ENCODE data around the gene NKX6-2.
"Not testable (repeated sequence)": the region's sequence is repeated elsewhere in the genome, so short reads cannot be mapped to it uniquely, and the experiment has no call there.

NKX6-2 gene

DNA sequence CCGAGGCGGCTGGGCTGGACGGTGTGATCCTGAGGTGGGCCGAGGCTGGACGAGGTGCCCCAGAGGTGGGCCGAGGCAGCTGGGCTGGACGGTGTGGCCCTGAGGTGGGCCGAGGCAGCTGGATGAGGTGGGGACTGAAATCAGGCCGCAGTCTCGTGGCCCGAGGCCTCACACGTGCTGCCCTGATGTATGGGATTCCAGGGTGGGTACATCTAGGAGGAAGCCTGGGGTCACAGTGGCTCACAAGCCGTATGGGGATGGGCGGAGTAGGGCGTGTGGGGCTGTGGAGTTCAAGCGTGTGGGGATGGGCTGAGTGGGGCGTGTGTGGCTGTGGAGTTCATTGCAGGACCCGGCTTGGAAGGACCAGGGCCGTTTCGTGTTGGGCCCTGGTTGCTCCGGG lies 12.5 kb upstream of the NKX6-2 start:
- H3K4me1 ChIP-seq (ENCODE audit: low read depth, poor library complexity, severe bottlenecking), result no peaks in the 10 kb centered on the region
- H3K9ac ChIP-seq, result no peak overlapping the region
- H3K27me3 ChIP-seq (ENCODE audit: insufficient read depth, low read depth), result peaks cover 28% of the 10 kb centered on the region; the same call in 1 of the 2 replicates
- H3K4me2 ChIP-seq, result no peak overlapping the region
- no peak overlapping the region for H2AFZ ChIP-seq (ENCODE audit: low read depth)
- no peaks in the 10 kb centered on the region for H3K79me2 ChIP-seq (ENCODE audit: insufficient read depth, low read depth)
- TF ChIP-seq, protein P1, sequence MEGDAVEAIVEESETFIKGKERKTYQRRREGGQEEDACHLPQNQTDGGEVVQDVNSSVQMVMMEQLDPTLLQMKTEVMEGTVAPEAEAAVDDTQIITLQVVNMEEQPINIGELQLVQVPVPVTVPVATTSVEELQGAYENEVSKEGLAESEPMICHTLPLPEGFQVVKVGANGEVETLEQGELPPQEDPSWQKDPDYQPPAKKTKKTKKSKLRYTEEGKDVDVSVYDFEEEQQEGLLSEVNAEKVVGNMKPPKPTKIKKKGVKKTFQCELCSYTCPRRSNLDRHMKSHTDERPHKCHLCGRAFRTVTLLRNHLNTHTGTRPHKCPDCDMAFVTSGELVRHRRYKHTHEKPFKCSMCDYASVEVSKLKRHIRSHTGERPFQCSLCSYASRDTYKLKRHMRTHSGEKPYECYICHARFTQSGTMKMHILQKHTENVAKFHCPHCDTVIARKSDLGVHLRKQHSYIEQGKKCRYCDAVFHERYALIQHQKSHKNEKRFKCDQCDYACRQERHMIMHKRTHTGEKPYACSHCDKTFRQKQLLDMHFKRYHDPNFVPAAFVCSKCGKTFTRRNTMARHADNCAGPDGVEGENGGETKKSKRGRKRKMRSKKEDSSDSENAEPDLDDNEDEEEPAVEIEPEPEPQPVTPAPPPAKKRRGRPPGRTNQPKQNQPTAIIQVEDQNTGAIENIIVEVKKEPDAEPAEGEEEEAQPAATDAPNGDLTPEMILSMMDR (conservative IDR thresholded peaks at IDR 0.05; ENCODE audit: low read depth, low read length), result no peak
- H4K20me1 ChIP-seq (ENCODE audit: insufficient read depth), result no peaks in the 10 kb centered on the region
- no peak overlapping the region for H3K4me3 ChIP-seq (IDR thresholded peaks at IDR 0.05; ENCODE audit: insufficient read depth, low read depth, low read length)
- no peak overlapping the region for H3K27ac ChIP-seq
- H3K36me3 ChIP-seq (ENCODE audit: insufficient read depth), result no peaks in the 10 kb centered on the region

DNA sequence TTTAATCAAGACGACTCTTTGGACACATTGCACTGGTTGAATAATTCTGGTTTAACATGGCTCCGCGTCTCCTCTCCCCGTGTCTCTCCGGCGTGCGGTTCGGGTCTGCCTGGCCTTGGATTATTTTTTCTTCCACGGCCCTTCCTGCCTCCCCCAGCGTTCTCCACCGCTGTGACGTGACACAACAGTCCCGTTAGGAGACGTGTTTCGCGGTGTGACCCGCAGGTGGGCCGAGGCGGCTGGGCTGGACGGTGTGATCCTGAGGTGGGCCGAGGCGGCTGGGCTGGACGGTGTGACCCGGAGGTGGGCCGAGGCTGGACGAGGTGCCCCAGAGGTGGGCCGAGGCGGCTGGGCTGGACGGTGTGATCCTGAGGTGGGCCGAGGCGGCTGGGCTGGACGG lies 12.0 kb upstream of the NKX6-2 start:
- not testable (repeated sequence) for H2AFZ ChIP-seq (ENCODE audit: low read depth); H3K4me1 ChIP-seq (ENCODE audit: low read depth, poor library complexity, severe bottlenecking); H3K36me3 ChIP-seq (ENCODE audit: insufficient read depth); H3K4me3 ChIP-seq (IDR thresholded peaks at IDR 0.05; ENCODE audit: insufficient read depth, low read depth, low read length); H3K27ac ChIP-seq; H3K9ac ChIP-seq; H4K20me1 ChIP-seq (ENCODE audit: insufficient read depth); H3K79me2 ChIP-seq (ENCODE audit: insufficient read depth, low read depth); H3K4me2 ChIP-seq
- peaks cover 29% of the 10 kb centered on the region; the same call in 1 of the 2 replicates for H3K27me3 ChIP-seq (ENCODE audit: insufficient read depth, low read depth)

DNA sequence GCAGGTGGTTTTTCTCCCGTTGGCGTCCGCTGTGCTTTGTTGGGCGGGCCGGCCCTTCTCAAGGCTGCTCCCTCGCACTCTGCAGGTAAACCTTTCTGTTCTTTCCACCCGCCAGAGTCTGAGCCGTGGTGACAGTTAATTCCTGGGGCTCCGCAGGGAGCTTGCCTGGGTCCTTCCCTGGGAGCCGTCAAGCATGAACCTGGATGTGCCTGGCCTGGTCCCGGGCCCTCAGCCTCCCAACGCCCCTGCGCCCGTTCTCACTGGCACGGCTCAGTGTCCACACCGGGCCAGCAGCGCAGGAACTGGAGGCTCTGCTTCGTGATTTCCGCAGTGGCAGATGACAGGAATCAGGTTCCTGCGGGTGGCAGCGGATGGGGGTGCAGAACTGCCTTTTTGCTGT lies 10.9 kb upstream of the NKX6-2 start:
- no peak overlapping the region for H3K27ac ChIP-seq
- no peaks in the 10 kb centered on the region for H4K20me1 ChIP-seq (ENCODE audit: insufficient read depth)
- no peak overlapping the region for H2AFZ ChIP-seq (ENCODE audit: low read depth)
- H3K4me1 ChIP-seq (ENCODE audit: low read depth, poor library complexity, severe bottlenecking), result no peaks in the 10 kb centered on the region
- peaks cover 29% of the 10 kb centered on the region; the same call in 1 of the 2 replicates for H3K27me3 ChIP-seq (ENCODE audit: insufficient read depth, low read depth)
- H3K4me2 ChIP-seq, result no peak overlapping the region
- no peak overlapping the region for H3K4me3 ChIP-seq (IDR thresholded peaks at IDR 0.05; ENCODE audit: insufficient read depth, low read depth, low read length)
- no peaks in the 10 kb centered on the region for H3K36me3 ChIP-seq (ENCODE audit: insufficient read depth)
- TF ChIP-seq, protein P1 (conservative IDR thresholded peaks at IDR 0.05; ENCODE audit: low read depth, low read length), result no peak
- H3K9ac ChIP-seq, result no peak overlapping the region
- H3K79me2 ChIP-seq (ENCODE audit: insufficient read depth, low read depth), result no peaks in the 10 kb centered on the region

DNA sequence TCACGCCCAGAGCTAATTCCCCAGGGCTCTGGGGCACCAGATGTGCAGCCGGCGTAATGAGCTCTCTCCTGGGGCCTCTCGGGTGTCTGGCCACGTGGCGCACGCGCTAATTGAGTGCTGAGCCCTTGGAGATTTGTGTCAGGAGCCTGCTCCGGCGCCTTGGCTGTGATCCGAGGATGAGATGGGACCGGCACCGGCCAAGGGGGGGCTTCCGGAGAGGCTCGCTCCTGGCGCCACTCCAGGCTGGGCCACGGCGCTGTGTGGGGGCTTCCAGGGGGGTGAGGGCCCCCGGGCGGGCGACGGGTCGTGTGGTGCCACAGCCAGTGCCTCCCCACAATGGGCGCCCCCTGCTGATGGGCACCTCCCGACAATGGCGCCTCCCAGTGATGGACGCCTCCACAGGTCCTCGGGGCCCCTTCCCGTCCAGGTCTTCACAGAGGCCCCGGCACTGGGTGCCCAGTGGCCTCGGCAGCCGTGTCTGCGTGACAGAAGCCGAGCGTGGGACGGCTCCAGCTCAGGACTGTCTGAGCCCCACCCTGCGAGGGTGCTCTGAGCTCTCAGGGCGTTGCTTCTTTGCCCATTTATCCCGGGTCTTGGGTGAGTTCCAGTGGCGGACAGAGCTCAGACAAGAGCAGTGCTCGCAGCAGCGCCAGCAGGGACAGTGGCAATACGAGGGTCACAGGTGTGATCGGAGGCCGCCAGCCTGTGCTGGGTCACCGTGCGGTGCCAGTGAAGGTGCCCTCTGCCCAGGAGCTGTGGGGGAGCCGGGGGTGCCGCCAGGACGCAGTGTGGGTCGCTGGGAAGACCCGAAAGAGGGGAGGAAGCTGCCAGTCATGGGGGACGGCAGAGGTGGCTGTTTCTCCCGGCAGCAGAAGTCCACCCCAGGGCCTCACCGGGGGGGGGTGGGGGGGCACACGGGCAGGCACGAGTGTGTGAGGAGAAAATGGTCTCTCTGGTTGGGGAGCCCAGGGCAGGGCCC lies 8.2 kb upstream of the NKX6-2 start:
- peaks cover 29% of the 10 kb centered on the region; the same call in 1 of the 2 replicates for H3K27me3 ChIP-seq (ENCODE audit: insufficient read depth, low read depth)
- no peak overlapping the region for H2AFZ ChIP-seq (ENCODE audit: low read depth)
- H3K79me2 ChIP-seq (ENCODE audit: insufficient read depth, low read depth), result no peaks in the 10 kb centered on the region
- H4K20me1 ChIP-seq (ENCODE audit: insufficient read depth), result no peaks in the 10 kb centered on the region
- no peak overlapping the region for H3K27ac ChIP-seq
- no peaks in the 10 kb centered on the region for H3K36me3 ChIP-seq (ENCODE audit: insufficient read depth)
- no peak overlapping the region for H3K4me3 ChIP-seq (IDR thresholded peaks at IDR 0.05; ENCODE audit: insufficient read depth, low read depth, low read length)
- H3K4me1 ChIP-seq (ENCODE audit: low read depth, poor library complexity, severe bottlenecking), result no peaks in the 10 kb centered on the region
- no peak overlapping the region for H3K4me2 ChIP-seq
- TF ChIP-seq, protein P1 (conservative IDR thresholded peaks at IDR 0.05; ENCODE audit: low read depth, low read length), result no peak
- H3K9ac ChIP-seq, result no peak overlapping the region

DNA sequence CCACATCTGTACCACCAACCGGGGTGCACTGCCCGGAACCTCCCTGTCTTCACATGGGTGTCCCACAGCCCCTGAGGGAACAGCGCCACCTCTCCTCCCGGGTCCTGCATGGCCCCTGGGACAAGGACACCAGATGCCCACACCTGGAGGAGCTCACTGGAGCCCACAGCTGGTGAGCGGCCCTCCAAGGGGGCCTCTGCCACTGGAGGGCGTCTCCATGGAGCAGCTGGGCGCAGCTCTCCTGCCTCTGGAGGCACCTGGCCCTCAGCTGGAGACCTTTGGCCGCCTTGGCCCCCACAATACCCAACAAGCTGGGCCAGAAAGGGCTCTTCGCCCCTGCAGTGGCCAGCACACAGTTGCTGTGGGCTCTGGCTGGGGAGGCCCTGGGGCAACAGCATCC lies 7.3 kb upstream of the NKX6-2 start:
- H3K4me2 ChIP-seq, result no peak overlapping the region
- H4K20me1 ChIP-seq (ENCODE audit: insufficient read depth), result no peaks in the 10 kb centered on the region
- no peak overlapping the region for H3K4me3 ChIP-seq (IDR thresholded peaks at IDR 0.05; ENCODE audit: insufficient read depth, low read depth, low read length)
- peaks cover 29% of the 10 kb centered on the region; the same call in 1 of the 2 replicates for H3K27me3 ChIP-seq (ENCODE audit: insufficient read depth, low read depth)
- no peak overlapping the region for H3K9ac ChIP-seq
- H2AFZ ChIP-seq (ENCODE audit: low read depth), result no peak overlapping the region
- no peak overlapping the region for H3K27ac ChIP-seq
- H3K79me2 ChIP-seq (ENCODE audit: insufficient read depth, low read depth), result no peaks in the 10 kb centered on the region
- H3K4me1 ChIP-seq (ENCODE audit: low read depth, poor library complexity, severe bottlenecking), result no peaks in the 10 kb centered on the region
- TF ChIP-seq, protein P1 (conservative IDR thresholded peaks at IDR 0.05; ENCODE audit: low read depth, low read length), result no peak
- H3K36me3 ChIP-seq (ENCODE audit: insufficient read depth), result no peaks in the 10 kb centered on the region
